NCI-H2029 (cell line): ENCODE measurements around the gene CEP44.
A peak's percentile ranks its signal among the peaks of the same experiment; 100 is the strongest.
"Not testable (repeated sequence)": the region's sequence is repeated elsewhere in the genome, so short reads cannot be mapped to it uniquely, and the experiment has no call there.

Source experiments
- DNase-seq: peaks from one replicate; lab custom pipeline; 2025; lab: John Stamatoyannopoulos, UW

CEP44 gene

GRCh38 chr4:174278467-174278866, 5.2 kb upstream of the CEP44 start:
- DNase-seq: peak; percentile 1

- DNase-seq: no peak
Observed at GRCh38 chr4:174279433-174280155, 4.1 kb upstream of the CEP44 start.

- DNase-seq: no peak
Observed at GRCh38 chr4:174281182-174281737, 2.5 kb upstream of the CEP44 start.

GRCh38 chr4:174281901-174282300, 1.8 kb upstream of the CEP44 start:
- DNase-seq: no peak

- peak; percentile 80 for DNase-seq
Observed at GRCh38 chr4:174282836-174283506, 740 bp upstream of the CEP44 start.

- DNase-seq: no peak
Observed at GRCh38 chr4:174284487-174284886, 776 bp downstream of the CEP44 start.

GRCh38 chr4:174286870-174287269, 3.2 kb downstream of the CEP44 start:
- no peak for DNase-seq

- DNase-seq: no peak
Observed at GRCh38 chr4:174292473-174292872, 8.8 kb downstream of the CEP44 start.

- not testable (repeated sequence) for DNase-seq
Observed at GRCh38 chr4:174294641-174295040, 10.9 kb downstream of the CEP44 start.

- not testable (repeated sequence) for DNase-seq
Observed at GRCh38 chr4:174295142-174295541, 11.4 kb downstream of the CEP44 start.

GRCh38 chr4:174303687-174304086, 20.0 kb downstream of the CEP44 start:
- no peak for DNase-seq

- DNase-seq: no peak
Observed at GRCh38 chr4:174304664-174305063, 21.0 kb downstream of the CEP44 start.

GRCh38 chr4:174305961-174306360, 22.2 kb downstream of the CEP44 start:
- DNase-seq: no peak

GRCh38 chr4:174307694-174308093, 24.0 kb downstream of the CEP44 start:
- no peak for DNase-seq

- no peak for DNase-seq
Observed at GRCh38 chr4:174312993-174313392, 29.3 kb downstream of the CEP44 start.

- no peak for DNase-seq
Observed at GRCh38 chr4:174314274-174314673, 30.6 kb downstream of the CEP44 start.

- DNase-seq: no peak
Observed at GRCh38 chr4:174314770-174315169, 31.1 kb downstream of the CEP44 start.

- no peak for DNase-seq
Observed at GRCh38 chr4:174316546-174316945, 32.8 kb downstream of the CEP44 start.

- DNase-seq: no peak
Observed at GRCh38 chr4:174316954-174317353, 33.2 kb downstream of the CEP44 start.

- peak; percentile 57 for DNase-seq
Observed at GRCh38 chr4:174317531-174317930, 33.8 kb downstream of the CEP44 start.

GRCh38 chr4:174318829-174319764, 35.4 kb downstream of the CEP44 start:
- no peak for DNase-seq

GRCh38 chr4:174320494-174321199, 36.9 kb downstream of the CEP44 start:
- DNase-seq: no peak
